Epidermal melanocyte (primary cell): Measurements from ENCODE around the gene C1orf87.

Experiments
- DNase-seq: peaks from one replicate; pipeline ENCODE4 v3.0.0; 2011; ENCODE audit warnings: low spot score; ENCODE audit not compliant: insufficient read length

C1orf87 gene

GRCh38 chr1:60063561-60063960 lies 10.0 kb downstream of the C1orf87 start:
- DNase-seq: no peak

GRCh38 chr1:60059468-60059867 lies 14.1 kb downstream of the C1orf87 start:
- no peak for DNase-seq

- no peak for DNase-seq
Observed at GRCh38 chr1:60055336-60055735, 18.2 kb downstream of the C1orf87 start.

GRCh38 chr1:60054374-60054773 lies 19.2 kb downstream of the C1orf87 start:
- no peak for DNase-seq

GRCh38 chr1:60052601-60053000 lies 21.0 kb downstream of the C1orf87 start:
- no peak for DNase-seq

GRCh38 chr1:60051191-60051590 lies 22.4 kb downstream of the C1orf87 start:
- DNase-seq: no peak

- DNase-seq: no peak
Observed at GRCh38 chr1:60049188-60049587, 24.4 kb downstream of the C1orf87 start.

GRCh38 chr1:60044881-60045280 lies 28.7 kb downstream of the C1orf87 start:
- DNase-seq: no peak

GRCh38 chr1:60041783-60042182 lies 31.8 kb downstream of the C1orf87 start:
- no peak for DNase-seq

- no peak for DNase-seq
Observed at GRCh38 chr1:60037669-60038068, 35.9 kb downstream of the C1orf87 start.

GRCh38 chr1:60036856-60037460 lies 36.6 kb downstream of the C1orf87 start:
- DNase-seq: no peak

- no peak for DNase-seq
Observed at GRCh38 chr1:60035921-60036320, 37.6 kb downstream of the C1orf87 start.

- DNase-seq: no peak
Observed at GRCh38 chr1:60034999-60035398, 38.6 kb downstream of the C1orf87 start.

- no peak for DNase-seq
Observed at GRCh38 chr1:60033066-60033465, 40.5 kb downstream of the C1orf87 start.

GRCh38 chr1:60031146-60031545 lies 42.4 kb downstream of the C1orf87 start:
- DNase-seq: no peak

GRCh38 chr1:60025552-60025951 lies 48.0 kb downstream of the C1orf87 start:
- DNase-seq: no peak

GRCh38 chr1:60017508-60018205 lies 55.9 kb downstream of the C1orf87 start:
- DNase-seq: no peak

- DNase-seq: no peak
Observed at GRCh38 chr1:60010690-60011089, 62.9 kb downstream of the C1orf87 start.

- DNase-seq: no peak
Observed at GRCh38 chr1:60008500-60008899, 65.1 kb downstream of the C1orf87 start.

GRCh38 chr1:60000625-60001024 lies 72.9 kb downstream of the C1orf87 start:
- no peak for DNase-seq

- DNase-seq: no peak
Observed at GRCh38 chr1:59999746-60000145, 73.8 kb downstream of the C1orf87 start.

GRCh38 chr1:59999006-59999405 lies 74.6 kb downstream of the C1orf87 start:
- no peak for DNase-seq

GRCh38 chr1:59997479-59998115 lies 76.0 kb downstream of the C1orf87 start:
- DNase-seq: no peak
